Adrenal gland (tissue), 5 donors: ENCODE measurements around the gene LIN52.

Experiments
- POLR2A ChIP-seq, 2 donors: fragments of 450-650 bp; IDR thresholded peaks; one replicate each; pipeline ENCODE4 v1.6.1; 2017; ENCODE audit warnings: antibody characterized with exemption in 2 of 2, mild to moderate bottlenecking in 2 of 2, moderate library complexity in 1 of 2
- TF ChIP-seq, protein P1 (sequence below), 6 experiments: fragments of 450-650 bp in 4 of 6; fragments of 200-600 bp in 2 of 6; sonication (generic) in 1 of 6; IDR thresholded peaks; 1 replicate in 5 of 6; 2 replicates in 1 of 6; pipeline versions ENCODE4 v1.5.1 to v1.8.0; 2016 to 2021; ENCODE audit warnings: antibody characterized with exemption in 6 of 6, mild to moderate bottlenecking in 2 of 6, moderate library complexity in 1 of 6
- donor health status: DM: no; HTN: no; CAD: no.

DNA sequence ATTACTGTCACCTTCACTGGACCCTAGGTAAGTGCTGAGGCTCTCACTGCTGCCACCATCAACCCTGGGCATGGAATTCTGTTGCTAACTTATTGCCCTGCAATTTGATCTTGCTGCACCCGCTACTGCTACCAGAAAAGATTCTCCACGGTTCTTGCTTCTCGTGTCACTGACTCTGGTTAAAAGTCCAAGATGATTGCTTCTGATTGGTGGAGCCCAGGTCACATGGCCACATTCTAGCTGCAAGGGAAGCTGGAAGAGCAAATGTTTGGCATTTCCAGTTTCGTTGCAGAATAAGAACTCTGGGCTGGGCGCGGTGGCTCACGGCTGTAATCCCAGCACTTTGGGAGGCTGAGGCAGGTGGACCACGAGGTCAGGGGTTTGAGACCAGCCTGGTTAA is 147.0 kb downstream of the LIN52 start:
- TF ChIP-seq, protein P1, sequence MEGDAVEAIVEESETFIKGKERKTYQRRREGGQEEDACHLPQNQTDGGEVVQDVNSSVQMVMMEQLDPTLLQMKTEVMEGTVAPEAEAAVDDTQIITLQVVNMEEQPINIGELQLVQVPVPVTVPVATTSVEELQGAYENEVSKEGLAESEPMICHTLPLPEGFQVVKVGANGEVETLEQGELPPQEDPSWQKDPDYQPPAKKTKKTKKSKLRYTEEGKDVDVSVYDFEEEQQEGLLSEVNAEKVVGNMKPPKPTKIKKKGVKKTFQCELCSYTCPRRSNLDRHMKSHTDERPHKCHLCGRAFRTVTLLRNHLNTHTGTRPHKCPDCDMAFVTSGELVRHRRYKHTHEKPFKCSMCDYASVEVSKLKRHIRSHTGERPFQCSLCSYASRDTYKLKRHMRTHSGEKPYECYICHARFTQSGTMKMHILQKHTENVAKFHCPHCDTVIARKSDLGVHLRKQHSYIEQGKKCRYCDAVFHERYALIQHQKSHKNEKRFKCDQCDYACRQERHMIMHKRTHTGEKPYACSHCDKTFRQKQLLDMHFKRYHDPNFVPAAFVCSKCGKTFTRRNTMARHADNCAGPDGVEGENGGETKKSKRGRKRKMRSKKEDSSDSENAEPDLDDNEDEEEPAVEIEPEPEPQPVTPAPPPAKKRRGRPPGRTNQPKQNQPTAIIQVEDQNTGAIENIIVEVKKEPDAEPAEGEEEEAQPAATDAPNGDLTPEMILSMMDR (IDR thresholded peaks at IDR 0.05), result no peak
- no peak for TF ChIP-seq POLR2A (IDR thresholded peaks at IDR 0.05)
